Mesendoderm (in vitro differentiated cells): Measurements from ENCODE around the gene OXSR1.
"Not testable (repeated sequence)": the region's sequence is repeated elsewhere in the genome, so short reads cannot be mapped to it uniquely, and the experiment has no call there.

ENCODE experiments used
- DNase-seq: peaks from one replicate; pipeline ENCODE4 v3.0.0; 2013
- H2AK5ac ChIP-seq: 2 replicates; pipeline ENCODE4 v1.6.1; 2013; ENCODE audit warnings: low read length, inconsistent platforms
- H2BK120ac ChIP-seq: 2 replicates; pipeline ENCODE4 v1.6.1; 2013; ENCODE audit warnings: low read depth, mild to moderate bottlenecking, low read length, moderate library complexity, mixed read lengths
- H2BK15ac ChIP-seq: replicated peaks from 2 replicates; pipeline ENCODE4 v1.6.1; 2013; ENCODE audit warnings: low read depth, mild to moderate bottlenecking, moderate library complexity
- H2BK5ac ChIP-seq: 2 replicates; pipeline ENCODE4 v1.6.1; 2013; ENCODE audit warnings: low read length, inconsistent platforms
- H3K18ac ChIP-seq: 2 replicates; pipeline ENCODE4 v1.6.1; 2013; ENCODE audit warnings: mild to moderate bottlenecking, low read length, mixed read lengths
- H3K23ac ChIP-seq: one replicate; pipeline ENCODE4 v1.6.1; 2013; ENCODE audit warnings: low read length
- H3K27ac ChIP-seq: 2 replicates; pipeline ENCODE4 v1.5.1; 2013; ENCODE audit warnings: low read depth, mild to moderate bottlenecking, inconsistent platforms, low read length, moderate library complexity
- H3K27me3 ChIP-seq: 2 replicates; pipeline ENCODE4 v1.6.1; 2013; ENCODE audit warnings: low read length, control low read depth, mild to moderate bottlenecking, inconsistent platforms; ENCODE audit not compliant: insufficient read depth, poor library complexity
- H3K36me3 ChIP-seq: 2 replicates; pipeline ENCODE4 v1.6.1; 2013; ENCODE audit warnings: low read length, inconsistent platforms; ENCODE audit not compliant: control insufficient read depth, insufficient read depth
- H3K4ac ChIP-seq: one replicate; pipeline ENCODE4 v1.6.1; 2013; ENCODE audit warnings: low read depth, mild to moderate bottlenecking, low read length, moderate library complexity
- H3K4me1 ChIP-seq: 2 replicates; pipeline ENCODE4 v1.6.1; 2013; ENCODE audit warnings: low read depth, low read length, inconsistent platforms; ENCODE audit not compliant: control insufficient read depth
- H3K4me2 ChIP-seq: 2 replicates; pipeline ENCODE4 v1.6.1; 2013; ENCODE audit warnings: low read length
- H3K4me3 ChIP-seq: 2 replicates; pipeline ENCODE4 v1.5.1; 2013; ENCODE audit warnings: mild to moderate bottlenecking, low read length
- H3K56ac ChIP-seq: one replicate; pipeline ENCODE4 v1.6.1; 2013; ENCODE audit warnings: low read length
- H3K79me1 ChIP-seq: 2 replicates; pipeline ENCODE4 v1.6.1; 2013; ENCODE audit warnings: low read length, inconsistent platforms
- H3K79me2 ChIP-seq: 2 replicates; pipeline ENCODE4 v1.6.1; 2013; ENCODE audit warnings: mild to moderate bottlenecking, low read length; ENCODE audit not compliant: control insufficient read depth, insufficient read depth
- H3K9ac ChIP-seq: 2 replicates; pipeline ENCODE4 v1.6.1; 2013; ENCODE audit warnings: low read length, inconsistent platforms
- H4K5ac ChIP-seq: one replicate; pipeline ENCODE4 v1.6.1; 2013; ENCODE audit warnings: low read length
- H4K8ac ChIP-seq: one replicate; pipeline ENCODE4 v1.6.1; 2013; ENCODE audit warnings: low read depth, mild to moderate bottlenecking, control low read depth, low read length, moderate library complexity
- WGBS: extraction: QIAGEN DNeasy Blood & Tissue Kit; methylation state at CpG from one replicate; pipeline ENCODE4 v1.1.7; 2013; ENCODE audit warnings: low lambda C conversion rate, missing lambda C conversion rate; ENCODE audit not compliant: insufficient coverage; ENCODE audit errors: extremely low coverage; 5-methylcytosine and 5-hydroxymethylcytosine counted together

OXSR1 gene

GRCh38 chr3:38232701-38233100 lies 67.4 kb downstream of the OXSR1 start:
- H2BK120ac ChIP-seq: no peak overlapping the region
- H2AK5ac ChIP-seq: no peak overlapping the region
- no peak overlapping the region for H4K8ac ChIP-seq
- no peaks in the 10 kb centered on the region for H3K27me3 ChIP-seq
- H4K5ac ChIP-seq: no peak overlapping the region
- no CpG with 5 or more reads among the region's 2 CpGs for WGBS
- no peak overlapping the region for H3K9ac ChIP-seq
- H3K36me3 ChIP-seq: no peaks in the 10 kb centered on the region
- no peaks in the 10 kb centered on the region for H3K79me1 ChIP-seq
- no peak overlapping the region for H3K4ac ChIP-seq
- H3K4me3 ChIP-seq: no peak overlapping the region
- no peak overlapping the region for H2BK15ac ChIP-seq
- no peak overlapping the region for H3K56ac ChIP-seq
- no peak overlapping the region for H2BK5ac ChIP-seq
- H3K4me1 ChIP-seq: no peaks in the 10 kb centered on the region
- DNase-seq: no peak
- no peaks in the 10 kb centered on the region for H3K79me2 ChIP-seq
- H3K18ac ChIP-seq: no peak overlapping the region
- H3K27ac ChIP-seq: no peak overlapping the region
- H3K23ac ChIP-seq: no peak overlapping the region
- H3K4me2 ChIP-seq: no peak overlapping the region

GRCh38 chr3:38235466-38235865 lies 70.1 kb downstream of the OXSR1 start:
- Histone ChIP-seq H2AK5ac (no peak overlapping the region), H2BK15ac (no peak overlapping the region), H4K8ac (no peak overlapping the region), H3K27me3 (no peaks in the 10 kb centered on the region), H3K4ac (no peak overlapping the region), H4K5ac (no peak overlapping the region), H2BK5ac (no peak overlapping the region), H3K79me2 (no peaks in the 10 kb centered on the region), H3K27ac (no peak overlapping the region), H3K18ac (no peak overlapping the region), H3K23ac (no peak overlapping the region), H2BK120ac (no peak overlapping the region), H3K36me3 (no peaks in the 10 kb centered on the region), H3K4me1 (no peaks in the 10 kb centered on the region), H3K4me2 (no peak overlapping the region), H3K4me3 (no peak overlapping the region), H3K79me1 (no peaks in the 10 kb centered on the region), H3K56ac (no peak overlapping the region), H3K9ac (no peak overlapping the region)
- DNase-seq: no peak

- H2BK5ac ChIP-seq: no peak overlapping the region
- no peak overlapping the region for H3K9ac ChIP-seq
- H3K27ac ChIP-seq: no peak overlapping the region
- no peak overlapping the region for H2BK120ac ChIP-seq
- H3K4ac ChIP-seq: no peak overlapping the region
- no peak for DNase-seq
- WGBS: no CpG with 5 or more reads among the region's 2 CpGs
- H2BK15ac ChIP-seq: no peak overlapping the region
- no peak overlapping the region for H2AK5ac ChIP-seq
- H4K5ac ChIP-seq: no peak overlapping the region
- H4K8ac ChIP-seq: no peak overlapping the region
- no peaks in the 10 kb centered on the region for H3K4me1 ChIP-seq
- no peaks in the 10 kb centered on the region for H3K79me1 ChIP-seq
- H3K27me3 ChIP-seq: no peaks in the 10 kb centered on the region
- H3K36me3 ChIP-seq: no peaks in the 10 kb centered on the region
- H3K18ac ChIP-seq: no peak overlapping the region
- H3K4me2 ChIP-seq: no peak overlapping the region
- no peak overlapping the region for H3K23ac ChIP-seq
- H3K79me2 ChIP-seq: no peaks in the 10 kb centered on the region
- no peak overlapping the region for H3K4me3 ChIP-seq
- H3K56ac ChIP-seq: no peak overlapping the region
Observed at GRCh38 chr3:38238416-38239008, 73.2 kb downstream of the OXSR1 start.

- not testable (repeated sequence) for DNase-seq, H3K23ac ChIP-seq, H2BK15ac ChIP-seq, H3K4me3 ChIP-seq, H2BK5ac ChIP-seq, H3K56ac ChIP-seq, H3K27me3 ChIP-seq, H3K4me1 ChIP-seq, H3K18ac ChIP-seq, H3K36me3 ChIP-seq, H4K5ac ChIP-seq, H3K79me2 ChIP-seq, H3K4me2 ChIP-seq, H2BK120ac ChIP-seq, H2AK5ac ChIP-seq, H4K8ac ChIP-seq, H3K27ac ChIP-seq, H3K9ac ChIP-seq, H3K4ac ChIP-seq, H3K79me1 ChIP-seq
- no CpG with 5 or more reads among the region's 4 CpGs for WGBS
Observed at GRCh38 chr3:38242812-38243211, 77.5 kb downstream of the OXSR1 start.

- H3K27ac ChIP-seq: no peak overlapping the region
- H3K79me2 ChIP-seq: no peaks in the 10 kb centered on the region
- H3K18ac ChIP-seq: no peak overlapping the region
- H3K56ac ChIP-seq: no peak overlapping the region
- no peak overlapping the region for H3K4me2 ChIP-seq
- H2BK120ac ChIP-seq: no peak overlapping the region
- H3K4me1 ChIP-seq: no peaks in the 10 kb centered on the region
- DNase-seq: no peak
- H3K36me3 ChIP-seq: peaks cover 1% of the 10 kb centered on the region
- no peak overlapping the region for H2BK5ac ChIP-seq
- no peaks in the 10 kb centered on the region for H3K27me3 ChIP-seq
- H4K5ac ChIP-seq: no peak overlapping the region
- no peak overlapping the region for H2AK5ac ChIP-seq
- no peaks in the 10 kb centered on the region for H3K79me1 ChIP-seq
- no peak overlapping the region for H3K4me3 ChIP-seq
- H4K8ac ChIP-seq: no peak overlapping the region
- no peak overlapping the region for H3K4ac ChIP-seq
- no peak overlapping the region for H3K23ac ChIP-seq
- no CpG with 5 or more reads among the region's 4 CpGs for WGBS
- H2BK15ac ChIP-seq: no peak overlapping the region
- H3K9ac ChIP-seq: no peak overlapping the region
Observed at GRCh38 chr3:38245930-38246329, 80.6 kb downstream of the OXSR1 start.

- Histone ChIP-seq H3K18ac (no peak overlapping the region), H3K56ac (no peak overlapping the region), H3K79me1 (no peaks in the 10 kb centered on the region), H4K5ac (no peak overlapping the region), H3K4me2 (no peak overlapping the region), H2BK5ac (no peak overlapping the region), H3K4ac (no peak overlapping the region), H3K23ac (no peak overlapping the region), H2BK120ac (no peak overlapping the region), H3K79me2 (no peaks in the 10 kb centered on the region), H3K4me1 (no peaks in the 10 kb centered on the region), H3K27ac (no peak overlapping the region), H3K4me3 (no peak overlapping the region), H2AK5ac (no peak overlapping the region), H3K36me3 (peaks cover 1% of the 10 kb centered on the region), H3K27me3 (no peaks in the 10 kb centered on the region), H4K8ac (no peak overlapping the region), H2BK15ac (no peak overlapping the region), H3K9ac (no peak overlapping the region)
- DNase-seq: peak; percentile 62
Observed at GRCh38 chr3:38247366-38248035, 82.2 kb downstream of the OXSR1 start.
